ENCODE results near the gene PTPRJ. TPM values are rescaled to one million over a fixed set of nuclear protein-coding genes. Genes with fewer than 3 reads are reported as not detected.

Gene PTPRJ
- total RNA-seq, 1 experiment from 2014 or later, result 12.1 TPM

GRCh38 chr11:48078689-48079088 is 98.3 kb downstream of the PTPRJ start:
- TF ChIP-seq EZH2 (IDR thresholded peaks at IDR 0.05; ENCODE audit: borderline replicate concordance, low read depth, low read length, poor library complexity, severe bottlenecking), result no peak
- no peak for TF ChIP-seq CTCF (conservative IDR thresholded peaks at IDR 0.05; ENCODE audit: low read depth, low read length)
- no peaks in the 10 kb centered on the region for H3K4me1 ChIP-seq (ENCODE audit: insufficient read depth, low read length, poor library complexity, severe bottlenecking)
- BruUV-seq (replicated peaks), result no TSS peak
- ChIA-PET CTCF (no interaction called here), POLR2A (ENCODE audit: low non-redundant PET) (no interaction called here)
- H3K27me3 ChIP-seq (replicated peaks; ENCODE audit: insufficient read depth, low read depth, low read length, poor library complexity), result no peaks in the 10 kb centered on the region
- H3K27ac ChIP-seq (ENCODE audit: low read depth, low read length, poor library complexity, severe bottlenecking), result no peak overlapping the region
- H3K9me3 ChIP-seq (ENCODE audit: low read depth, low read length, poor library complexity, severe bottlenecking), result no peaks in the 10 kb centered on the region
- H3K36me3 ChIP-seq (ENCODE audit: insufficient read depth, low read length, poor library complexity, severe bottlenecking), result no peaks in the 10 kb centered on the region
- H3K4me3 ChIP-seq (ENCODE audit: low read depth, low read length, poor library complexity, severe bottlenecking), result no peak overlapping the region
- DNase-seq (ENCODE audit: low spot score), result no peak
- intact Hi-C loops (cut with micrococcal nuclease; ENCODE audit: unreplicated experiment), result no loop called here

GRCh38 chr11:48079596-48079995 is 99.2 kb downstream of the PTPRJ start:
- Histone ChIP-seq H3K9me3 (ENCODE audit: low read depth, low read length, poor library complexity, severe bottlenecking) (no peaks in the 10 kb centered on the region), H3K4me1 (ENCODE audit: insufficient read depth, low read length, poor library complexity, severe bottlenecking) (no peaks in the 10 kb centered on the region), H3K27me3 (replicated peaks; ENCODE audit: insufficient read depth, low read depth, low read length, poor library complexity) (no peaks in the 10 kb centered on the region), H3K36me3 (ENCODE audit: insufficient read depth, low read length, poor library complexity, severe bottlenecking) (no peaks in the 10 kb centered on the region), H3K4me3 (ENCODE audit: low read depth, low read length, poor library complexity, severe bottlenecking) (no peak overlapping the region), H3K27ac (ENCODE audit: low read depth, low read length, poor library complexity, severe bottlenecking) (no peak overlapping the region)
- BruUV-seq (replicated peaks), result no TSS peak
- intact Hi-C loops (cut with micrococcal nuclease; ENCODE audit: unreplicated experiment), result no loop called here
- DNase-seq (ENCODE audit: low spot score), result no peak
- ChIA-PET POLR2A (ENCODE audit: low non-redundant PET) (no interaction called here), CTCF (interaction anchor here (0.6 kb wide), 1 partner anchor 99 kb away, joined by 4 read pairs; the partner anchor contains the start of gene PTPRJ)
- no peak for TF ChIP-seq CTCF (conservative IDR thresholded peaks at IDR 0.05; ENCODE audit: low read depth, low read length)
- TF ChIP-seq EZH2 (IDR thresholded peaks at IDR 0.05; ENCODE audit: borderline replicate concordance, low read depth, low read length, poor library complexity, severe bottlenecking), result no peak

- no peak for TF ChIP-seq CTCF (conservative IDR thresholded peaks at IDR 0.05; ENCODE audit: low read depth, low read length)
- TF ChIP-seq EZH2 (IDR thresholded peaks at IDR 0.05; ENCODE audit: borderline replicate concordance, low read depth, low read length, poor library complexity, severe bottlenecking), result no peak
- intact Hi-C loops (cut with micrococcal nuclease; ENCODE audit: unreplicated experiment), result no loop called here
- BruUV-seq (replicated peaks), result no TSS peak
- Histone ChIP-seq H3K9me3 (ENCODE audit: low read depth, low read length, poor library complexity, severe bottlenecking) (no peaks in the 10 kb centered on the region), H3K27me3 (replicated peaks; ENCODE audit: insufficient read depth, low read depth, low read length, poor library complexity) (no peaks in the 10 kb centered on the region), H3K4me1 (ENCODE audit: insufficient read depth, low read length, poor library complexity, severe bottlenecking) (no peaks in the 10 kb centered on the region), H3K36me3 (ENCODE audit: insufficient read depth, low read length, poor library complexity, severe bottlenecking) (no peaks in the 10 kb centered on the region), H3K27ac (ENCODE audit: low read depth, low read length, poor library complexity, severe bottlenecking) (no peak overlapping the region), H3K4me3 (ENCODE audit: low read depth, low read length, poor library complexity, severe bottlenecking) (no peak overlapping the region)
- ChIA-PET POLR2A (ENCODE audit: low non-redundant PET) (no interaction called here), CTCF (no interaction called here)
- no peak for DNase-seq (ENCODE audit: low spot score)
Observed at GRCh38 chr11:48080301-48080861, 100.0 kb downstream of the PTPRJ start.

Measured in A673 (cell line).